ENCODE measurements around the gene GHRHR.

DNA sequence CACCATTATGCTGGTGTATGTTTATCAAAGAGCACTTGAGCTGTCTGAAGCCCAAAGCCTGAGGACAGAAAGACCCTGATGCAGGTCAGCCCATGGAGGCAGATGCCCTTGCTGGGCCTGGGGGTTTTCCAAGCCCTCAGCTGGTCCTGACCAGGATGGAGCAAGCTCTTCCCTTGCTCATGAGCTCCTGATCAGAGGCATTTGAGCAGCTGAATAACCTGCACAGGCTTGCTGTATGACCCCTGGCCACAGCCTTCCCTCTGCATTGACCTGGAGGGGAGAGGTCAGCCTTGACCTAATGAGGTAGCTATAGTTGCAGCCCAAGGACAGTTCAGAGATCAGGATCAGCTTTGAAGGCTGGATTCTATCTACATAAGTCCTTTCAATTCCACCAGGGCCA is 39.1 kb upstream of the GHRHR start:
- TF ChIP-seq GATA1 (IDR thresholded peaks at IDR 0.05; ENCODE audit: low read depth, low read length) (no peak), POLR2A (IDR thresholded peaks at IDR 0.05; ENCODE audit: low read length) (no peak)

All from erythroblast (primary cell).